ENCODE results near the gene FOXL3. TPM values are rescaled to one million over a fixed set of nuclear protein-coding genes. Genes with fewer than 3 reads are reported as not detected.

Gene FOXL3
- total RNA-seq, 3 donors from 2014 or later (not counting 1 experiment from before 2014, with no cell fraction given) = not detected

DNA sequence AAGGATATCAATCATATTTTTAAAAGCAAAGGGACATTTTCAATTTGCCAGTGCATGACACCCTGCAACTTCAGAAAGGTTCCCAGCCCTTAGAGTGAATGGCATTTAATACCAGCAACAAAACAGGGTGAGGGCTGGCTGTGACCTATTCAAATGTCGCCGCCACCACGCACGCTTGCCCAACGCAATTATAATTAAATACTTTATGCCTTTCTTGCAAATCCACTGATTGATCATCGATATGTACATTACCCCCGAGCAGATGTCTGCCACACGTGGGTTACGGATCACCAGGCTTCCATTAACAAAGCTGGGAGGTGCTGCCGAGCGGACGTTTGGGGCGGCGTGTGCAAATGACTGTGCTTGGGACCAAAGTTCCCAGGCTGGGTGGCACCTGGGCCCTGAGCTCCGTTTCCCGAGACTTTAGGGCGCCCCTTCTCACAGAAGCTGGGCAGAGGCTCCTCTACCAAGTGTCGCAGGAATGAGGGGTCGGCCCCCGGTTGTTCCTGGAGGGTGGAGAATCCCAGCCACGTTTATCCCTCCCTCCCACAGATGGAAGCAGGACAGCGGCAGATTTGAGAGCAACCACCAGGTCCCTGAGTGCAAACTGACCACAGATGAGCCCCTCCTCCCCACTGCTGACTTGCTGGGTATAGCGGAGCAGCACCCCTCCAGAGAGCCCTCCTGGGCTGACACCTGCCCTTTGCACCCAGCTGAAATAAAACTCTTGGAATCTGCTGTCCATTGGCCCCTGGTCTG is 3.9 kb downstream of the FOXL3 start:
- Histone ChIP-seq H3K36me3 (ENCODE audit: control insufficient read depth, insufficient read depth, low read length) (no peaks in the 10 kb centered on the region), H3K27ac (ENCODE audit: low read length) (no peak overlapping the region), H3K9me3 (ENCODE audit: control insufficient read depth, insufficient read depth, low read length) (no peaks in the 10 kb centered on the region), H3K4me3 (ENCODE audit: low read length) (no peak overlapping the region), H3K4me1 (ENCODE audit: control insufficient read depth, insufficient read depth, low read length) (no peaks in the 10 kb centered on the region), H3K27me3 (ENCODE audit: control insufficient read depth, insufficient read depth, low read length) (peaks cover 11% of the 10 kb centered on the region)
- no peak overlapping the region for H3K27ac Mint-ChIP-seq
- no peaks in the 10 kb centered on the region for H3K36me3 Mint-ChIP-seq
- DNase-seq (no peak), ATAC-seq (no peak)
- 84% methylated on average over 23 of the region's 23 CpGs for WGBS (ENCODE audit: insufficient coverage)
- no peaks in the 10 kb centered on the region for H3K9me3 Mint-ChIP-seq
- H3K4me3 Mint-ChIP-seq = no peak overlapping the region
- TF ChIP-seq, protein P1, sequence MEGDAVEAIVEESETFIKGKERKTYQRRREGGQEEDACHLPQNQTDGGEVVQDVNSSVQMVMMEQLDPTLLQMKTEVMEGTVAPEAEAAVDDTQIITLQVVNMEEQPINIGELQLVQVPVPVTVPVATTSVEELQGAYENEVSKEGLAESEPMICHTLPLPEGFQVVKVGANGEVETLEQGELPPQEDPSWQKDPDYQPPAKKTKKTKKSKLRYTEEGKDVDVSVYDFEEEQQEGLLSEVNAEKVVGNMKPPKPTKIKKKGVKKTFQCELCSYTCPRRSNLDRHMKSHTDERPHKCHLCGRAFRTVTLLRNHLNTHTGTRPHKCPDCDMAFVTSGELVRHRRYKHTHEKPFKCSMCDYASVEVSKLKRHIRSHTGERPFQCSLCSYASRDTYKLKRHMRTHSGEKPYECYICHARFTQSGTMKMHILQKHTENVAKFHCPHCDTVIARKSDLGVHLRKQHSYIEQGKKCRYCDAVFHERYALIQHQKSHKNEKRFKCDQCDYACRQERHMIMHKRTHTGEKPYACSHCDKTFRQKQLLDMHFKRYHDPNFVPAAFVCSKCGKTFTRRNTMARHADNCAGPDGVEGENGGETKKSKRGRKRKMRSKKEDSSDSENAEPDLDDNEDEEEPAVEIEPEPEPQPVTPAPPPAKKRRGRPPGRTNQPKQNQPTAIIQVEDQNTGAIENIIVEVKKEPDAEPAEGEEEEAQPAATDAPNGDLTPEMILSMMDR (IDR thresholded peaks at IDR 0.05) = no peak
- peaks cover 2 to 20% of the 10 kb centered on the region in 2 donors for H3K27me3 Mint-ChIP-seq (ENCODE audit: low read depth in 2 of 2)
- intact Hi-C loops (cut with micrococcal nuclease) = no loop called here
- no peaks in the 10 kb centered on the region for H3K4me1 Mint-ChIP-seq

DNA sequence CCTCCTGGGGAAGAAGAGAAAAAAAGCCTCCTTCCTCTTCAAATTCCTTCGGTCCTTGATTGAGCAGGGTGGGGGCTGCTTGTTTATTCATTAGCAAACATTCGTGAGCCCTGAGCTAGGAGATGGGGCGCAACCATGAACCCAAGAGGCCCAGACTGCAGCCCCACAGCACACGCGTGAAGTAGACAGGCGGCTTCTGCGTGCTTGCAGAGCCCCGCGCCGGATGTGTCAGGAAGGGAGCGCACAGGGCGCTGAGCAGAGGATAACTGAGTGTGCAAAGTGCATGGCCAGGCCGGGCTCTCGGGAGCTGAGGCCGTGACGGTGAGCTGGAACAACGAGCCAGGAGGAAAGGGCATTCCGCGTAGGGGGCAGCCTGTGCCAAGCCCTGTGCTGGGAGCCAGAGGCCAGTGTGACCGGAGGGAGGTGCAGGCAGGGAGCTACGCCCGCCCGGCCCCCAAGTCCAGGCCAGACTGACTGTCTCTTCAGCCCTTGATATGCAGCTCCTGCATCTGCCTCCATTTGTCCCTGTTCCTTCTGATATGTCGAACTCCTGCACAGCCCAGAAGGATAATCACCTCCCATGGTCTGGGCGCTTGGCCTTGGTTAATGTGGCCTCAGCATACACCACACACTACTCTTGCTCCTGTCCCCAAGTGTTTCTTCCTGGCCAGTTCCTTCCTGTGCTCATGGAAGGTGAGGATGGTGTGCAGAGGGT is 4.6 kb downstream of the FOXL3 start:
- H3K4me3 Mint-ChIP-seq = no peak overlapping the region
- intact Hi-C loops (cut with micrococcal nuclease) = no loop called here
- no peaks in the 10 kb centered on the region for H3K36me3 Mint-ChIP-seq
- Histone ChIP-seq H3K27me3 (ENCODE audit: control insufficient read depth, insufficient read depth, low read length) (peaks cover 7% of the 10 kb centered on the region), H3K4me3 (ENCODE audit: low read length) (no peak overlapping the region), H3K4me1 (ENCODE audit: control insufficient read depth, insufficient read depth, low read length) (no peaks in the 10 kb centered on the region), H3K36me3 (ENCODE audit: control insufficient read depth, insufficient read depth, low read length) (no peaks in the 10 kb centered on the region), H3K9me3 (ENCODE audit: control insufficient read depth, insufficient read depth, low read length) (no peaks in the 10 kb centered on the region), H3K27ac (ENCODE audit: low read length) (no peak overlapping the region)
- TF ChIP-seq, protein P1 (IDR thresholded peaks at IDR 0.05) = no peak
- no peak overlapping the region for H3K27ac Mint-ChIP-seq
- peaks cover 0 to 17% of the 10 kb centered on the region in 2 donors for H3K27me3 Mint-ChIP-seq (ENCODE audit: low read depth in 2 of 2)
- DNase-seq (no peak), ATAC-seq (no peak)
- H3K9me3 Mint-ChIP-seq = no peaks in the 10 kb centered on the region
- H3K4me1 Mint-ChIP-seq = no peaks in the 10 kb centered on the region
- 87% methylated on average over 25 of the region's 25 CpGs for WGBS (ENCODE audit: insufficient coverage)

DNA sequence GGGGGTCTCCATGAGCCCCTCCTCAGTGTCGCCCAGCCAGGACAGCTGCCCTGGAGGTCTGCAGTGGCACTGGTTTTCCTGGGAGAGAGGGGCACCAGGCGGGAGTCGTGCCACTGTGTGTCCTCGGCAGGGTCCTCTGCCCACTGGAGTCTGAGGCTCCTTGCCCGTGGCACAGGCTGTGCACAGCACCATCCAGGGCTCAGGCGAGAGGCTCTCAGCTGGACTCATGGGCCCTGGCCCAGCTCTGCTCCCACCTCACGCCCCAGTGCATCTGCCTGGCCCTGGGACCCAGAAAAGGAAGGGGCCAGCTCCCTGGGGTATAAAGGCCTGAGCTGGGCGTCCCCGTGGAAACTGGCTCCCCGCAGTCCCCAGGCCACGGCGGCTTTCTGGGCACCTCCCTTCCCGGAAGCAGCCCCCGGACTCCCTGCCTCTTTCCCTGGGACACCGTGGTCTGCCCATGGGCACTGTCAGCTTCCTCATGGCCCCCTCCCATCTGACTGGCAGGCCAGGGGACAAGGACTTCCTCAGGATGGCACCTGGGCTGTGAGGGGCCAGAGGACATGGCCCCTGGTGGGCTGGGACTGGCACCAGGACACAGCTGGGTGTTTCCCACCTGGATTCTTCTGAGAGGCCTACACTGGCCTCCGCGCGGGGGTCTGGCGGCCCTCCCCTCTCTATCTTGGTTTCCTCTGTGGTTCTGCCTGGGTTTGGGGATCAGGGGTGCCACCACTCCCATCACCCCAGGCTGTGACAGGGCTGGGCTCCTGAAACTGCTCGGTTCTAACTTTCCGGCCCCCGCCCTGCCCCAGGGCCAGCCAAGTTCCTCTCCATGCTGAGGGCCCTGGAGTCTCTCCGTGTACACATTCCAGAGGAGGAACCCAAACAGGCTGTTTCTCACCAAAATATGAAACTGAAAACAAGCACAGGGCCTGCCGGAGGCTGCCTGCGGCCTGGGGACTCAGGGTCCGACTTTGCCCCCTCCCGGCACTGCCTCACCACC is 5.5 kb downstream of the FOXL3 start:
- Mint-ChIP-seq H3K4me3 (no peak overlapping the region), H3K4me1 (no peaks in the 10 kb centered on the region), H3K27ac (no peak overlapping the region), H3K27me3 (ENCODE audit: low read depth in 2 of 2) (peaks cover 0 to 17% of the 10 kb centered on the region in 2 donors), H3K9me3 (no peaks in the 10 kb centered on the region), H3K36me3 (no peaks in the 10 kb centered on the region)
- DNase-seq = no peak
- H3K36me3 ChIP-seq (ENCODE audit: control insufficient read depth, insufficient read depth, low read length) = no peaks in the 10 kb centered on the region
- H3K27me3 ChIP-seq (ENCODE audit: control insufficient read depth, insufficient read depth, low read length) = peaks cover 4% of the 10 kb centered on the region
- TF ChIP-seq, protein P1 (IDR thresholded peaks at IDR 0.05) = no peak
- H3K4me3 ChIP-seq (ENCODE audit: low read length) = no peak overlapping the region
- H3K9me3 ChIP-seq (ENCODE audit: control insufficient read depth, insufficient read depth, low read length) = no peaks in the 10 kb centered on the region
- H3K27ac ChIP-seq (ENCODE audit: low read length) = no peak overlapping the region
- no peaks in the 10 kb centered on the region for H3K4me1 ChIP-seq (ENCODE audit: control insufficient read depth, insufficient read depth, low read length)
- no peak for ATAC-seq
- intact Hi-C loops (cut with micrococcal nuclease) = no loop called here
- WGBS (ENCODE audit: insufficient coverage) = 85% methylated on average over 27 of the region's 27 CpGs
